ENCODE results near the gene SERINC5.

GRCh38 chr5:80246001-80246758 lies 9.7 kb downstream of the SERINC5 start:
- TF ChIP-seq ZFP3 (CRISPR knock-in tag; IDR thresholded peaks at IDR 0.05) (no peak), BACH2 (CRISPR knock-in tag; IDR thresholded peaks at IDR 0.05; ENCODE audit: borderline replicate concordance) (no peak), OSR1 (CRISPR knock-in tag; IDR thresholded peaks at IDR 0.05) (no peak), TCF4 (CRISPR knock-in tag; IDR thresholded peaks at IDR 0.05; ENCODE audit: borderline replicate concordance) (no peak), ZFP30 (CRISPR knock-in tag; IDR thresholded peaks at IDR 0.05) (no peak), RARB (CRISPR knock-in tag; IDR thresholded peaks at IDR 0.05) (no peak), PATZ1 (CRISPR knock-in tag; IDR thresholded peaks at IDR 0.05; ENCODE audit: borderline replicate concordance) (no peak), ZNF565 (CRISPR knock-in tag; conservative IDR thresholded peaks at IDR 0.05; ENCODE audit: low read depth) (no peak), GLIS3 (CRISPR knock-in tag; IDR thresholded peaks at IDR 0.05) (no peak), PPARA (CRISPR knock-in tag; IDR thresholded peaks at IDR 0.05; ENCODE audit: borderline replicate concordance) (no peak), ZC3H10 (CRISPR knock-in tag; IDR thresholded peaks at IDR 0.05) (no peak), ZNF8 (CRISPR knock-in tag; IDR thresholded peaks at IDR 0.05) (no peak), ISL1 (CRISPR knock-in tag; IDR thresholded peaks at IDR 0.05) (no peak), CREB5 (CRISPR knock-in tag; IDR thresholded peaks at IDR 0.05; ENCODE audit: low read depth) (no peak)

Measured in SK-N-SH treated with all-trans-retinoic acid at 6 μM for 48 hours (cell line).